ENCODE results near the gene MRGPRF. TPM values are rescaled to one million over a fixed set of nuclear protein-coding genes. Genes with fewer than 3 reads are reported as not detected.

Gene MRGPRF
- polyA plus RNA-seq, 2 of the 4 experiments (the other 2 are of a cell fraction), result 0.04 TPM; not detected in 1

DNA sequence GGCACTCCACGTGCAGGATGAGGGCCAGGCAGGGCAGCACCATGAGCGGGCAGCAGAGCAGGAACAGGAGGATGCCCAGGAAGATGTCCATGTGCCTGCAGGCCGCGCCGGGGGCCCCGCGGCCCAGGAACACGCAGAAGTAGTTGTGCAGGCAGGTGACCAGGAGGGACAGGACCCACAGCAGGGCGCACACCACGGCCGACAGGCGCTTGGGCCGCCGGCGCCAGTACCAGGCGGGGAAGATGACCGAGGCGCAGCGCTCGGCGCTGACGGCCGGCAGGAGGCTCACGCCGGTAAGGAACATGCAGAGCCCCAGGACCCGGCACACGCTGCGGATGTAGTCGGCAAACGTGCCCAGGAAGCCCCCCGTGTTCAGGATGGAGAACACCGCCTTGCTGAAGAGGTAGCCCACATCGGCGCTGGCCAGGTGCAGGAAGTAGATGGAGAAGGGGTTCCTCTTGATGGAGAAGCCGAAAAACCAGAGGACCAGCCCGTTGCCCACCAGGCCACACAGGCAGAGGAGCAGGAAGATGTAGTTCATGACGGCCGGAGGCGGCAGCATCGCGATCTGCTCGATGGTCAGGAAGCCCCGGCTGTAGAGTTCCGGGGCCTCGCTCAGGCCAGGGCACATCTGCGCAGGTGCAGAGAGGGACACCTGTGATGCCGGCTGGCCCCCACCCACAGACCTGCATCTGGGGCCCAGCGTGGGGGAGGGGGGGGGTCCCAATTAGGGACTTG, 7.2 kb downstream of the MRGPRF start:
- Histone ChIP-seq H3K4me2 (no peak overlapping the region), H3K9me3 (no peaks in the 10 kb centered on the region), H3K27ac (no peak overlapping the region), H3K4me1 (peaks cover 43% of the 10 kb centered on the region), H3K4me3 (no peak overlapping the region)
- CTCF ChIA-PET, result interaction anchor here (0.6 kb wide), 1 partner anchor 84 kb away, joined by 3 read pairs; no protein-coding TSS in a partner anchor
- TF ChIP-seq RARB (CRISPR knock-in tag; IDR thresholded peaks at IDR 0.05), result no peak
- FAIRE-seq (no peak), DNase-seq (ENCODE audit: low read depth in 1 of 2, low spot score in 1 of 2) (no peak), ATAC-seq (no peak)
- POLR2A ChIA-PET, result no interaction called here
- WGBS (ENCODE audit: missing lambda C conversion rate), result 92% methylated on average over 40 of the region's 48 CpGs

- no peak overlapping the region for H3K27ac ChIP-seq
- H3K4me3 ChIP-seq, result no peak overlapping the region
- ATAC-seq (no peak), FAIRE-seq (no peak), DNase-seq (ENCODE audit: low read depth in 1 of 2, low spot score in 1 of 2) (no peak)
- TF ChIP-seq ZC3H11A (IDR thresholded peaks at IDR 0.05) (no peak), ZFP36 (IDR thresholded peaks at IDR 0.05; ENCODE audit: borderline replicate concordance, partially characterized antibody) (no peak), EP300 (IDR thresholded peaks at IDR 0.05) (no peak), CHD4 (IDR thresholded peaks at IDR 0.05; ENCODE audit: borderline replicate concordance) (no peak), FOXS1 (CRISPR knock-in tag; IDR thresholded peaks at IDR 0.05) (no peak), HEYL (CRISPR knock-in tag; IDR thresholded peaks at IDR 0.05) (no peak), BCL3 (IDR thresholded peaks at IDR 0.05) (no peak), ELK1 (IDR thresholded peaks at IDR 0.05; ENCODE audit: low read depth, low read length) (no peak), FOSB (CRISPR knock-in tag; IDR thresholded peaks at IDR 0.05) (no peak), HOXB13 (CRISPR knock-in tag; IDR thresholded peaks at IDR 0.05; ENCODE audit: low read depth) (no peak), RARB (CRISPR knock-in tag; IDR thresholded peaks at IDR 0.05) (no peak), SMC3 (IDR thresholded peaks at IDR 0.05) (no peak), NR3C1 (IDR thresholded peaks at IDR 0.05) (no peak), RNF2 (IDR thresholded peaks at IDR 0.05; ENCODE audit: borderline replicate concordance, low read depth) (no peak), TP53 (CRISPR knock-in tag; IDR thresholded peaks at IDR 0.05) (no peak), RAD21 (conservative IDR thresholded peaks at IDR 0.05 in 1 of 2, IDR thresholded peaks at IDR 0.05 in 1 of 2) (no peak), HES2 (IDR thresholded peaks at IDR 0.05) (no peak), CEBPB (IDR thresholded peaks at IDR 0.05) (no peak)
- TF ChIP-seq, protein P1, sequence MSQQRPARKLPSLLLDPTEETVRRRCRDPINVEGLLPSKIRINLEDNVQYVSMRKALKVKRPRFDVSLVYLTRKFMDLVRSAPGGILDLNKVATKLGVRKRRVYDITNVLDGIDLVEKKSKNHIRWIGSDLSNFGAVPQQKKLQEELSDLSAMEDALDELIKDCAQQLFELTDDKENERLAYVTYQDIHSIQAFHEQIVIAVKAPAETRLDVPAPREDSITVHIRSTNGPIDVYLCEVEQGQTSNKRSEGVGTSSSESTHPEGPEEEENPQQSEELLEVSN (IDR thresholded peaks at IDR 0.05; ENCODE audit: borderline replicate concordance, low read depth), result no peak
- H3K9me3 ChIP-seq, result no peaks in the 10 kb centered on the region
- H3K4me1 ChIP-seq, result peaks cover 43% of the 10 kb centered on the region
- H3K4me2 ChIP-seq, result no peak overlapping the region
- WGBS (ENCODE audit: missing lambda C conversion rate), result 89% methylated on average over 18 of the region's 27 CpGs
- ChIA-PET CTCF (no interaction called here), POLR2A (no interaction called here)
Measured at GRCh38 chr11:69005183-69005630, 7.8 kb downstream of the MRGPRF start.
